A549 (cell line): Measurements from ENCODE around the gene LARGE1. TPM values are rescaled to one million over a fixed set of nuclear protein-coding genes. Genes with fewer than 3 reads are reported as not detected.

Experiments used
- ATAC-seq, 2 experiments: fragments of 200-7000 bp in 1 of 2; fragments of >200 bp in 1 of 2; cut with Nextera tagmentation in 1 of 2; cut with Tn5 transposase in 1 of 2; 3 replicates each; pipeline versions ENCODE4 v1.8.0 to v1.9.1; 2018 to 2020; ENCODE audit warnings: mild to moderate bottlenecking in 1 of 2, moderate library complexity in 1 of 2
- CTCF ChIA-PET: fragments of 300-600 bp; sonication (Branson Sonifier 250); formaldehyde crosslinking; extraction: SDS; loops from one replicate; lab custom pipeline; 2021; ENCODE audit warnings: antibody characterized with exemption, inconsistent platforms; lab: Yijun Ruan, JAX
- POLR2A ChIA-PET: fragments of 350-600 bp; formaldehyde crosslinking; extraction: SDS; loops from one replicate; lab custom pipeline; 2021; ENCODE audit warnings: antibody characterized with exemption, inconsistent platforms; lab: Yijun Ruan, JAX
- DNase-seq, 2 experiments: peaks; one replicate each; pipeline versions ENCODE4 v3.0.0 to v3.0.0-alpha.2; 2011 to 2016; ENCODE audit warnings: low read depth in 1 of 2, low spot score in 1 of 2
- FAIRE-seq: peaks from 2 replicates; lab custom pipeline; 2011; peaks lifted over from hg19 to GRCh38; lab: Jason Lieb, UNC
- H3K27ac ChIP-seq, 2 experiments: fragments of >200 bp; sonication (Bioruptor Twin); formaldehyde crosslinking; 3 replicates each; pipeline ENCODE4 v1.5.1; 2016 to 2017
- H3K4me1 ChIP-seq: fragments of >200 bp; sonication (Bioruptor Twin); formaldehyde crosslinking; 3 replicates; pipeline ENCODE4 v1.6.1; 2016
- H3K4me2 ChIP-seq: fragments of >200 bp; sonication (Bioruptor Twin); formaldehyde crosslinking; 3 replicates; pipeline ENCODE4 v1.6.1; 2016
- H3K4me3 ChIP-seq: fragments of >200 bp; sonication (Bioruptor Twin); formaldehyde crosslinking; 3 replicates; pipeline ENCODE4 v1.5.1; 2016
- H3K9me3 ChIP-seq: fragments of >200 bp; sonication (Bioruptor Twin); formaldehyde crosslinking; 3 replicates; pipeline ENCODE4 v1.6.1; 2016
- BHLHE40 ChIP-seq: IDR thresholded peaks from 2 replicates; pipeline ENCODE4 v1.6.1; 2012; ENCODE audit warnings: low read depth, low read length, inconsistent platforms
- CBX2 ChIP-seq: fragments of 200-600 bp; sonication (generic); IDR thresholded peaks from 2 replicates; pipeline ENCODE4 v1.6.1; 2016; ENCODE audit warnings: low read depth, mild to moderate bottlenecking, borderline replicate concordance
- CBX8 ChIP-seq: fragments of 200-600 bp; sonication (generic); IDR thresholded peaks from 2 replicates; pipeline ENCODE4 v1.6.1; 2016
- CEBPB ChIP-seq, 2 experiments: fragments of >200 bp in 1 of 2; sonication (Bioruptor Twin) in 1 of 2; formaldehyde crosslinking in 1 of 2; IDR thresholded peaks; 2 replicates each; pipeline ENCODE4 v1.6.1; 2012 to 2016
- CHD2 ChIP-seq: fragments of 150-350 bp; IDR thresholded peaks from 2 replicates; pipeline ENCODE4 v1.6.1; 2014; ENCODE audit warnings: low read length; ENCODE audit not compliant: partially characterized antibody
- EP300 ChIP-seq, 2 experiments: fragments of >200 bp; sonication (Bioruptor Twin); formaldehyde crosslinking; IDR thresholded peaks; 2 replicates in 1 of 2; 3 replicates in 1 of 2; pipeline ENCODE4 v1.6.1; 2016 to 2017
- FOSB ChIP-seq: fragments of 250-450 bp; sonication (Bioruptor Pico); IDR thresholded peaks from 2 replicates; pipeline ENCODE4 v1.5.0; 2020; ENCODE audit warnings: mild to moderate bottlenecking, moderate library complexity
- GATA3 ChIP-seq: IDR thresholded peaks from 2 replicates; pipeline ENCODE4 v1.6.1; 2012; ENCODE audit warnings: borderline replicate concordance
- HDAC2 ChIP-seq: fragments of 200-600 bp; sonication (generic); IDR thresholded peaks from 2 replicates; pipeline ENCODE4 v1.6.1; 2016
- HOXA7 ChIP-seq: fragments of 250-450 bp; sonication (Bioruptor Pico); IDR thresholded peaks from 2 replicates; pipeline ENCODE4 v1.5.0; 2020; ENCODE audit warnings: mild to moderate bottlenecking, moderate library complexity
- JUNB ChIP-seq: fragments of >200 bp; sonication (Bioruptor Twin); formaldehyde crosslinking; IDR thresholded peaks from 2 replicates; pipeline ENCODE4 v1.6.1; 2016
- MAFK ChIP-seq: fragments of 450-650 bp; IDR thresholded peaks from 2 replicates; pipeline ENCODE4 v1.6.1; 2014; ENCODE audit not compliant: partially characterized antibody
- MAZ ChIP-seq: fragments of 150-350 bp; IDR thresholded peaks from 2 replicates; pipeline ENCODE4 v1.6.1; 2014; ENCODE audit warnings: antibody characterized with exemption, low read depth, low read length, borderline replicate concordance
- NR3C1 ChIP-seq: fragments of >200 bp; sonication (Bioruptor Twin); formaldehyde crosslinking; IDR thresholded peaks from 3 replicates; pipeline ENCODE4 v1.6.1; 2017
- POLR2AphosphoS2 ChIP-seq: conservative IDR thresholded peaks from 2 replicates; pipeline ENCODE4 v1.6.1; 2012; ENCODE audit warnings: low read length, improper control_type of control experiment, inconsistent platforms
- RAD21 ChIP-seq, 2 experiments: fragments of >200 bp in 1 of 2; sonication (Bioruptor Twin) in 1 of 2; formaldehyde crosslinking in 1 of 2; IDR thresholded peaks in 1 of 2; conservative IDR thresholded peaks in 1 of 2; 2 replicates in 1 of 2; 3 replicates in 1 of 2; pipeline ENCODE4 v1.6.1; 2012 to 2018; ENCODE audit warnings: inconsistent platforms in 1 of 2
- RNF2 ChIP-seq: fragments of 200-600 bp; sonication (generic); IDR thresholded peaks from 2 replicates; pipeline ENCODE4 v1.6.1; 2016; ENCODE audit warnings: low read depth, mild to moderate bottlenecking, antibody characterized with exemption, moderate library complexity, borderline replicate concordance
- SMC3 ChIP-seq: fragments of >200 bp; sonication (Bioruptor Twin); formaldehyde crosslinking; IDR thresholded peaks from 3 replicates; pipeline ENCODE4 v1.6.1; 2018; ENCODE audit warnings: inconsistent platforms
- SREBF2 ChIP-seq: fragments of 450-650 bp; IDR thresholded peaks from 2 replicates; pipeline ENCODE4 v1.6.1; 2014; ENCODE audit warnings: mild to moderate bottlenecking, moderate library complexity
- ZC3H11A ChIP-seq: fragments of 450-650 bp; IDR thresholded peaks from 2 replicates; pipeline ENCODE4 v1.6.1; 2014; ENCODE audit warnings: antibody characterized with exemption, mild to moderate bottlenecking
- ZSCAN20 ChIP-seq: fragments of 250-450 bp; sonication (Bioruptor Pico); IDR thresholded peaks from 2 replicates; pipeline ENCODE4 v1.8.0; 2022; ENCODE audit warnings: mild to moderate bottlenecking, moderate library complexity
- WGBS: methylation state at CpG from one replicate; pipeline ENCODE4 v1.1.6; 2017; ENCODE audit errors: missing lambda C conversion rate; 5-methylcytosine and 5-hydroxymethylcytosine counted together
- polyA plus RNA-seq, 4 experiments: library from polyadenylated mRNA; depleted of rRNA in 3 of 4; stranded (reverse); fragments of >200 nt; fragmentation: RNase III in 1 of 4; extraction: RNeasy Plus Mini Kit Qiagen cat#74134 plus additional on column Dnase treatment in 1 of 4; gene quantifications; 2 replicates in 3 of 4; 3 replicates in 1 of 4; pipeline ENCODE4 v1.2.3, GENCODE V29; 2011 to 2017
- TF ChIP-seq, protein P1 (sequence below): fragments of 450-650 bp; IDR thresholded peaks from 2 replicates; pipeline ENCODE4 v1.6.1; 2014; ENCODE audit warnings: antibody characterized with exemption
- TF ChIP-seq, protein P2 (sequence below): IDR thresholded peaks from 2 replicates; pipeline ENCODE4 v1.6.1; 2012
- TF ChIP-seq, protein P3 (sequence below): fragments of >200 bp; sonication (Bioruptor Twin); formaldehyde crosslinking; IDR thresholded peaks from 2 replicates; pipeline ENCODE4 v1.6.1; 2016
- TF ChIP-seq, protein P4 (sequence below): IDR thresholded peaks from 2 replicates; pipeline ENCODE4 v1.6.1; 2012; ENCODE audit warnings: low read depth, borderline replicate concordance
- TF ChIP-seq, protein P5 (sequence below): fragments of 250-450 bp; sonication (Bioruptor Pico); IDR thresholded peaks from 2 replicates; pipeline ENCODE4 v1.5.0; 2020; ENCODE audit warnings: low read depth, mild to moderate bottlenecking, moderate library complexity

Gene LARGE1
- polyA plus RNA-seq, 2 of the 4 experiments (the other 2 are of a cell fraction): 2.7 to 5.8 TPM

DNA sequence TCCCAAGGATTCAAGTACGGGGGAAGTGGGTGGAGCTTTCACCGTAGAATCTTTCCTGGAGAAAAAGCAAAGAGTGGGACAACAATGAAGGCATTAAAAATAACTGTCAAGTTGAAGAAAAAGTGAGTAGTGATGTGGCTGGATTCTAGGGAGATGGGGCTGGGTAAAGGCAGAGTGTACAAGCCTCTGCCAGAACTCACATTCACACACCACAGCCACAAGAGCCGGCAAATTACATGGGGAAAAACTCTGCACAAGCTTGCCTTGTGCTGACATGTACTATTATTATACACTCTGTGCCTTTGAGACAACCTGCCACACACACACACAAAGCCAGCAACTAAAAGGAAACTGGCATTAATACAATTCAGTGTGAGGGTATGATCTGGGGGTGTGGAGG is 182.6 kb downstream of the LARGE1 start:
- DNase-seq: no peak
- no peak overlapping the region for H3K27ac ChIP-seq
- no peak overlapping the region for H3K4me3 ChIP-seq
- FAIRE-seq: no peak
- no peaks in the 10 kb centered on the region for H3K9me3 ChIP-seq
- H3K4me1 ChIP-seq: no peaks in the 10 kb centered on the region
- H3K4me2 ChIP-seq: no peak overlapping the region
- WGBS: 78% methylated on average over 3 of the region's 3 CpGs
- CTCF ChIA-PET: no interaction called here
- POLR2A ChIA-PET: no interaction called here
- TF ChIP-seq, protein P1, sequence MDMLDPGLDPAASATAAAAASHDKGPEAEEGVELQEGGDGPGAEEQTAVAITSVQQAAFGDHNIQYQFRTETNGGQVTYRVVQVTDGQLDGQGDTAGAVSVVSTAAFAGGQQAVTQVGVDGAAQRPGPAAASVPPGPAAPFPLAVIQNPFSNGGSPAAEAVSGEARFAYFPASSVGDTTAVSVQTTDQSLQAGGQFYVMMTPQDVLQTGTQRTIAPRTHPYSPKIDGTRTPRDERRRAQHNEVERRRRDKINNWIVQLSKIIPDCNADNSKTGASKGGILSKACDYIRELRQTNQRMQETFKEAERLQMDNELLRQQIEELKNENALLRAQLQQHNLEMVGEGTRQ: no peak
- no peak for TF ChIP-seq FOSB
- no peak for TF ChIP-seq RAD21 (conservative IDR thresholded peaks at IDR 0.05 in 1 of 2, IDR thresholded peaks at IDR 0.05 in 1 of 2)
- TF ChIP-seq GATA3: no peak
- no peak for TF ChIP-seq EP300 (IDR thresholded peaks at IDR 0.05)
- TF ChIP-seq, protein P2, sequence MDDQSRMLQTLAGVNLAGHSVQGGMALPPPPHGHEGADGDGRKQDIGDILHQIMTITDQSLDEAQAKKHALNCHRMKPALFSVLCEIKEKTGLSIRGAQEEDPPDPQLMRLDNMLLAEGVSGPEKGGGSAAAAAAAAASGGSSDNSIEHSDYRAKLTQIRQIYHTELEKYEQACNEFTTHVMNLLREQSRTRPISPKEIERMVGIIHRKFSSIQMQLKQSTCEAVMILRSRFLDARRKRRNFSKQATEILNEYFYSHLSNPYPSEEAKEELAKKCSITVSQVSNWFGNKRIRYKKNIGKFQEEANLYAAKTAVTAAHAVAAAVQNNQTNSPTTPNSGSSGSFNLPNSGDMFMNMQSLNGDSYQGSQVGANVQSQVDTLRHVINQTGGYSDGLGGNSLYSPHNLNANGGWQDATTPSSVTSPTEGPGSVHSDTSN: no peak
- TF ChIP-seq, protein P3, sequence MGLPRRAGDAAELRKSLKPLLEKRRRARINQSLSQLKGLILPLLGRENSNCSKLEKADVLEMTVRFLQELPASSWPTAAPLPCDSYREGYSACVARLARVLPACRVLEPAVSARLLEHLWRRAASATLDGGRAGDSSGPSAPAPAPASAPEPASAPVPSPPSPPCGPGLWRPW: no peak
- no peak for TF ChIP-seq CHD2
- TF ChIP-seq SMC3: no peak
- TF ChIP-seq HDAC2: no peak
- TF ChIP-seq CBX2: no peak
- TF ChIP-seq MAZ: no peak
- no peak for TF ChIP-seq CBX8
- TF ChIP-seq, all 56 proteins: peak for 0
- ATAC-seq: no peak

DNA sequence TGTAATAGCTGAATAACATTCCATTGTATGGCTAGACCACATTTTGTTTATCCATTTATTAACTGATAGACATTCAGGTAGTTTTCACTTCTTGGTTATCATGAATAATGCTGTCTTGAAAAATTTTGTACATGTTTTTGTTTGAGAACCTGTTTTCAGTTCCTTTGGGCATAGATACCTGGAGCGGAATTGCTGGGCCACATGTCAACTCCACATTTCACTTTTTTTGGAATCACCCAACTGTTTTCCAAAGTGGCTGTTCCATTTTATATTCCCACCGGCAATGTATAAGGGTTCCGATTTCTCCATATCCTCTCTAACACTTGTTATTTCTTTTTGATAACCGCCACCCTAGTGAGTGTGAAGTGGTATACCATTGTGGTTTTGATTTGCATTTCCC is 184.3 kb downstream of the LARGE1 start:
- DNase-seq (no peak), ATAC-seq (no peak), FAIRE-seq (no peak)
- 94% methylated on average over 4 of the region's 4 CpGs for WGBS
- no peak overlapping the region for H3K27ac ChIP-seq
- no peak for TF ChIP-seq BHLHE40
- no peak for TF ChIP-seq CEBPB (IDR thresholded peaks at IDR 0.05)
- TF ChIP-seq, protein P4, sequence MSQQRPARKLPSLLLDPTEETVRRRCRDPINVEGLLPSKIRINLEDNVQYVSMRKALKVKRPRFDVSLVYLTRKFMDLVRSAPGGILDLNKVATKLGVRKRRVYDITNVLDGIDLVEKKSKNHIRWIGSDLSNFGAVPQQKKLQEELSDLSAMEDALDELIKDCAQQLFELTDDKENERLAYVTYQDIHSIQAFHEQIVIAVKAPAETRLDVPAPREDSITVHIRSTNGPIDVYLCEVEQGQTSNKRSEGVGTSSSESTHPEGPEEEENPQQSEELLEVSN: no peak
- H3K4me3 ChIP-seq: no peak overlapping the region
- no peak overlapping the region for H3K4me2 ChIP-seq
- ChIA-PET POLR2A (no interaction called here), CTCF (no interaction called here)
- no peaks in the 10 kb centered on the region for H3K9me3 ChIP-seq
- H3K4me1 ChIP-seq: no peaks in the 10 kb centered on the region

DNA sequence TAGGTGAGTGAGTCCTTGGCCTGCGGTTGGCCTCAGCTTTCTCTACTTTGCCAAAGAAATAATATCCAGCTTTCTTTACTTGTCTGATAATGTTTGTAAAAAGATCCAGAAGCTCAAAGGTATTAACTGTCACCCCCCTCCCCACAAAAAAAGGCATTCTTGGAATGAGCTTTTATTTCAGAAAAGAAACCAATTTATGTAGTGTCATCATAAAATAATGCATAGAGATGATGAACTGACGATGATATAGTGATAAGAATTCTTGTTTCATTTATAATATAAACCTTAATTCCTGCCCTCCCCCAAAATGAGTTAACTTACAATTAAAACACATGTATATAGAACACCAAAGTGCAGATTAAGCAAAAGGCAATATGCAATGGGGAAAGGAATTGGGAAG is 191.4 kb downstream of the LARGE1 start:
- WGBS: 74% methylated on average over 2 of the region's 2 CpGs
- CTCF ChIA-PET: no interaction called here
- no peak overlapping the region for H3K4me2 ChIP-seq
- no peak overlapping the region for H3K4me3 ChIP-seq
- no peak overlapping the region for H3K27ac ChIP-seq
- TF ChIP-seq MAFK (peak; percentile 44), RAD21 (conservative IDR thresholded peaks at IDR 0.05 in 1 of 2, IDR thresholded peaks at IDR 0.05 in 1 of 2) (no peak), RNF2 (no peak)
- peaks cover 6% of the 10 kb centered on the region; the same call in 2 of the 3 replicates for H3K4me1 ChIP-seq
- DNase-seq (no peak), FAIRE-seq (no peak), ATAC-seq (no peak)
- H3K9me3 ChIP-seq: no peaks in the 10 kb centered on the region
- POLR2A ChIA-PET: no interaction called here

DNA sequence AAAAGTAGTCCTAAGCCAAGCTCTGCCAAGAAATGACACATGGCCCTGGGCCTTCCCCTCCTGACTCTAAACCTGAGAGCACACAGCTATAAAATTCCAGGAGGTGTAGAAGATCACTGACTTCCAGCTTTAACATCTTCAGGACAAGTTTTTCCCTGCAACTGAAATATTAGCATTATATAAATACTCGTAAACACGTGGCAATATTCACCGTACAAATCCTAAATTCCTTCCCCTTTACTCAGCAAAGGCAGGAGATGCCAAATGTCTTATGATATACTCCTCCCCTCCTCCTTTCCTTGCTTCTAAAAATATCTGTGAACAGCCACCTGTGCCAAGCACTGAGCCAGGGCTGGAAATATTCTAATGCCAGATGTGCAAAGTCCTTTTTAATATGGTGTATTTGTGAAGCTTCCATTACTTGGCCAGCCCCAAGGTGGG is 194.0 kb downstream of the LARGE1 start:
- ATAC-seq (no peak), DNase-seq (peak in 1 of 2 experiments; percentile 9), FAIRE-seq (no peak)
- TF ChIP-seq SMC3 (no peak), JUNB (no peak), SREBF2 (no peak), NR3C1 (no peak), ZC3H11A (no peak), ZSCAN20 (no peak), POLR2AphosphoS2 (no peak), BHLHE40 (no peak), HOXA7 (CRISPR knock-in tag) (no peak)
- TF ChIP-seq, protein P5, sequence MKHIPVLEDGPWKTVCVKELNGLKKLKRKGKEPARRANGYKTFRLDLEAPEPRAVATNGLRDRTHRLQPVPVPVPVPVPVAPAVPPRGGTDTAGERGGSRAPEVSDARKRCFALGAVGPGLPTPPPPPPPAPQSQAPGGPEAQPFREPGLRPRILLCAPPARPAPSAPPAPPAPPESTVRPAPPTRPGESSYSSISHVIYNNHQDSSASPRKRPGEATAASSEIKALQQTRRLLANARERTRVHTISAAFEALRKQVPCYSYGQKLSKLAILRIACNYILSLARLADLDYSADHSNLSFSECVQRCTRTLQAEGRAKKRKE (CRISPR knock-in tag): no peak
- Histone ChIP-seq H3K4me1 (peaks cover 6% of the 10 kb centered on the region; the same call in 2 of the 3 replicates), H3K4me3 (no peak overlapping the region), H3K9me3 (no peaks in the 10 kb centered on the region), H3K27ac (no peak overlapping the region), H3K4me2 (no peak overlapping the region)
- POLR2A ChIA-PET: interaction anchor here (0.5 kb wide), 1 partner anchor 50 kb away, joined by 3 read pairs; no protein-coding TSS in a partner anchor
- 15% methylated on average over 3 of the region's 3 CpGs for WGBS
- CTCF ChIA-PET: no interaction called here
